H1 (cell line): ENCODE data around the gene MAPK8IP3. TPM values are rescaled to one million over a fixed set of nuclear protein-coding genes. Genes with fewer than 3 reads are reported as not detected.

ENCODE experiments used
- polyA plus RNA-seq, 7 experiments: library from polyadenylated mRNA; depleted of rRNA in 3 of 7; stranded (reverse) in 5 of 7; unstranded in 2 of 7; fragments of >200 nt in 5 of 7; fragments of 200-250 nt in 2 of 7; gene quantifications; 1 replicate in 5 of 7; 2 replicates in 1 of 7; 4 replicates in 1 of 7; pipeline versions ENCODE4 v1.2.1 to v1.2.3, GENCODE V29; 2011 to 2013; ENCODE audit warnings: missing spikeins in 2 of 7, mixed read lengths in 2 of 7
- total RNA-seq: library from RNA; stranded (reverse); fragmentation: NEBNext Ultra II Directional; extraction: Animal tissue kit (Norgen Biotek cat#: 25700); gene quantifications from 2 replicates; pipeline ENCODE4 v1.2.1, GENCODE V29; 2021
- TF ChIP-seq, protein P1 (sequence below): fragments of 300-600 bp; sonication (generic); IDR thresholded peaks from 2 replicates; pipeline ENCODE4 v1.7.1; 2012; ENCODE audit warnings: low read length, moderate library complexity, mild to moderate bottlenecking, inconsistent platforms; ENCODE audit not compliant: insufficient replicate concordance

Gene MAPK8IP3
- total and polyA plus RNA-seq, 2 of the 8 experiments (the other 6 are each of a cell fraction or from before 2014, with no cell fraction given), result 16.9 to 43.4 TPM

DNA sequence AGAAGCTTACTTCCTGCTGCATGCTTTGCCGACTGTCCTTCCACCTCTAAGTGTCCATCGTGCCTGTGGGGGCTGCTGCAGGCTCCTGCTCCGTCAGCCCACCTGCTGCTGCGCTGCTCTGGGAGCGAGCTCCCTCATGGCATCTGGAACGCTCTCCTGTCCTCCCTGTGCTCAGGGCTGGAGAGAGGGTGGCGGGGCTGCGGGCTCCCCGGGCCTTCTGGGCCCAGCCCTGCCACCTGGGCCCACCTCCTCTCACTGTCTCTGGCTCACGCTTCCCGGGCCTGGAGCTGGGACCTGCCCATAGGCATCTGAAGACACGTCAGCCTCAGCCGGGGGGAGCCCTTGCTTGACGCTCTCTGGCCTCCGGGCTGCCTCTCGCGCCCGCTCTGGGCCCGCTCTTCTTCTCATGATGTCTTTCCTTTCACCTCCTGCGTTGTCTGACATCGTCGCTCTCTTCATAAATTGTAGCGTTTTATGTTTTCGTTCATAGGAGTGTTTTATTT, 38.4 kb downstream of the MAPK8IP3 start (continued):
- TF ChIP-seq, protein P1, sequence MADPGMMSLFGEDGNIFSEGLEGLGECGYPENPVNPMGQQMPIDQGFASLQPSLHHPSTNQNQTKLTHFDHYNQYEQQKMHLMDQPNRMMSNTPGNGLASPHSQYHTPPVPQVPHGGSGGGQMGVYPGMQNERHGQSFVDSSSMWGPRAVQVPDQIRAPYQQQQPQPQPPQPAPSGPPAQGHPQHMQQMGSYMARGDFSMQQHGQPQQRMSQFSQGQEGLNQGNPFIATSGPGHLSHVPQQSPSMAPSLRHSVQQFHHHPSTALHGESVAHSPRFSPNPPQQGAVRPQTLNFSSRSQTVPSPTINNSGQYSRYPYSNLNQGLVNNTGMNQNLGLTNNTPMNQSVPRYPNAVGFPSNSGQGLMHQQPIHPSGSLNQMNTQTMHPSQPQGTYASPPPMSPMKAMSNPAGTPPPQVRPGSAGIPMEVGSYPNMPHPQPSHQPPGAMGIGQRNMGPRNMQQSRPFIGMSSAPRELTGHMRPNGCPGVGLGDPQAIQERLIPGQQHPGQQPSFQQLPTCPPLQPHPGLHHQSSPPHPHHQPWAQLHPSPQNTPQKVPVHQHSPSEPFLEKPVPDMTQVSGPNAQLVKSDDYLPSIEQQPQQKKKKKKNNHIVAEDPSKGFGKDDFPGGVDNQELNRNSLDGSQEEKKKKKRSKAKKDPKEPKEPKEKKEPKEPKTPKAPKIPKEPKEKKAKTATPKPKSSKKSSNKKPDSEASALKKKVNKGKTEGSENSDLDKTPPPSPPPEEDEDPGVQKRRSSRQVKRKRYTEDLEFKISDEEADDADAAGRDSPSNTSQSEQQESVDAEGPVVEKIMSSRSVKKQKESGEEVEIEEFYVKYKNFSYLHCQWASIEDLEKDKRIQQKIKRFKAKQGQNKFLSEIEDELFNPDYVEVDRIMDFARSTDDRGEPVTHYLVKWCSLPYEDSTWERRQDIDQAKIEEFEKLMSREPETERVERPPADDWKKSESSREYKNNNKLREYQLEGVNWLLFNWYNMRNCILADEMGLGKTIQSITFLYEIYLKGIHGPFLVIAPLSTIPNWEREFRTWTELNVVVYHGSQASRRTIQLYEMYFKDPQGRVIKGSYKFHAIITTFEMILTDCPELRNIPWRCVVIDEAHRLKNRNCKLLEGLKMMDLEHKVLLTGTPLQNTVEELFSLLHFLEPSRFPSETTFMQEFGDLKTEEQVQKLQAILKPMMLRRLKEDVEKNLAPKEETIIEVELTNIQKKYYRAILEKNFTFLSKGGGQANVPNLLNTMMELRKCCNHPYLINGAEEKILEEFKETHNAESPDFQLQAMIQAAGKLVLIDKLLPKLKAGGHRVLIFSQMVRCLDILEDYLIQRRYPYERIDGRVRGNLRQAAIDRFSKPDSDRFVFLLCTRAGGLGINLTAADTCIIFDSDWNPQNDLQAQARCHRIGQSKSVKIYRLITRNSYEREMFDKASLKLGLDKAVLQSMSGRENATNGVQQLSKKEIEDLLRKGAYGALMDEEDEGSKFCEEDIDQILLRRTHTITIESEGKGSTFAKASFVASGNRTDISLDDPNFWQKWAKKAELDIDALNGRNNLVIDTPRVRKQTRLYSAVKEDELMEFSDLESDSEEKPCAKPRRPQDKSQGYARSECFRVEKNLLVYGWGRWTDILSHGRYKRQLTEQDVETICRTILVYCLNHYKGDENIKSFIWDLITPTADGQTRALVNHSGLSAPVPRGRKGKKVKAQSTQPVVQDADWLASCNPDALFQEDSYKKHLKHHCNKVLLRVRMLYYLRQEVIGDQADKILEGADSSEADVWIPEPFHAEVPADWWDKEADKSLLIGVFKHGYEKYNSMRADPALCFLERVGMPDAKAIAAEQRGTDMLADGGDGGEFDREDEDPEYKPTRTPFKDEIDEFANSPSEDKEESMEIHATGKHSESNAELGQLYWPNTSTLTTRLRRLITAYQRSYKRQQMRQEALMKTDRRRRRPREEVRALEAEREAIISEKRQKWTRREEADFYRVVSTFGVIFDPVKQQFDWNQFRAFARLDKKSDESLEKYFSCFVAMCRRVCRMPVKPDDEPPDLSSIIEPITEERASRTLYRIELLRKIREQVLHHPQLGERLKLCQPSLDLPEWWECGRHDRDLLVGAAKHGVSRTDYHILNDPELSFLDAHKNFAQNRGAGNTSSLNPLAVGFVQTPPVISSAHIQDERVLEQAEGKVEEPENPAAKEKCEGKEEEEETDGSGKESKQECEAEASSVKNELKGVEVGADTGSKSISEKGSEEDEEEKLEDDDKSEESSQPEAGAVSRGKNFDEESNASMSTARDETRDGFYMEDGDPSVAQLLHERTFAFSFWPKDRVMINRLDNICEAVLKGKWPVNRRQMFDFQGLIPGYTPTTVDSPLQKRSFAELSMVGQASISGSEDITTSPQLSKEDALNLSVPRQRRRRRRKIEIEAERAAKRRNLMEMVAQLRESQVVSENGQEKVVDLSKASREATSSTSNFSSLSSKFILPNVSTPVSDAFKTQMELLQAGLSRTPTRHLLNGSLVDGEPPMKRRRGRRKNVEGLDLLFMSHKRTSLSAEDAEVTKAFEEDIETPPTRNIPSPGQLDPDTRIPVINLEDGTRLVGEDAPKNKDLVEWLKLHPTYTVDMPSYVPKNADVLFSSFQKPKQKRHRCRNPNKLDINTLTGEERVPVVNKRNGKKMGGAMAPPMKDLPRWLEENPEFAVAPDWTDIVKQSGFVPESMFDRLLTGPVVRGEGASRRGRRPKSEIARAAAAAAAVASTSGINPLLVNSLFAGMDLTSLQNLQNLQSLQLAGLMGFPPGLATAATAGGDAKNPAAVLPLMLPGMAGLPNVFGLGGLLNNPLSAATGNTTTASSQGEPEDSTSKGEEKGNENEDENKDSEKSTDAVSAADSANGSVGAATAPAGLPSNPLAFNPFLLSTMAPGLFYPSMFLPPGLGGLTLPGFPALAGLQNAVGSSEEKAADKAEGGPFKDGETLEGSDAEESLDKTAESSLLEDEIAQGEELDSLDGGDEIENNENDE, result no peak
- TF ChIP-seq, all 59 proteins: peak for 0
